ENCODE measurements around the gene SUDS3.
A peak's percentile ranks its signal among the peaks of the same experiment; 100 is the strongest.

The SUDS3 gene

DNA sequence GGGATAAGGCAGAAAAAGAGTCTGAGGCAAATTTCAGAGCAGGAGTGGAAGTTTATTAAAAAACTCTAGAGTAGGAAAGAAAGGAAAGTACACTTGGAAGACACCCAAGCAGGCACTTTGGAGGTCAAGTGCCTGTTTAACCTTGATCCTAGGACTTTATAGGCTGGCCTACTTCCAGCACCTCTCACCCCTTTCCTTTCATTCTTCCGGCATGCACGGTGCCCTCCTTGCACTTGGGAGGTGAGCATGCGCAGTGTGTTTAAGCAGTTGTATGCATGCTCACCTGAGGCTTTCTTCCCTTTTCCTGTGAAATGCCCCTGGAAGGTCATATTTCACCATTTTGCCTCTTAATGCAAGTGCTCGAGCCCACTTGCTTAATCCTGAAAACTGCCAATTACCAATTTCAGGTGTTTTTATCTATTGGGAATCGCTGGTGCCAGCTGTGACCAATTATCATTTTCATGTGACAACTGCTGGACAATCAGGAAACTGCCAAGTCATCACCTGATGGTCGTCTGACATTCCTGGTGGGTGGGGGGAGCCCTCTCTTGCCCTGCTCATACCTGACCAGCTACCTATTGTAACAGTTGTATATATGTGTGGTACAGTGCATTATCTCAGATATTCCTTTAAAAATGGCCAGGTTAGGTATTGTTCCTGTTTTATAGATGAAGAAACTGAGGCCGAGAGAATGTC is 53.5 kb downstream of the SUDS3 start:
- TF ChIP-seq POLR2A (IDR thresholded peaks at IDR 0.05; ENCODE audit: low read length) (no peak), GATA1 (IDR thresholded peaks at IDR 0.05; ENCODE audit: low read depth, low read length) (no peak)
- no peak for DNase-seq

DNA sequence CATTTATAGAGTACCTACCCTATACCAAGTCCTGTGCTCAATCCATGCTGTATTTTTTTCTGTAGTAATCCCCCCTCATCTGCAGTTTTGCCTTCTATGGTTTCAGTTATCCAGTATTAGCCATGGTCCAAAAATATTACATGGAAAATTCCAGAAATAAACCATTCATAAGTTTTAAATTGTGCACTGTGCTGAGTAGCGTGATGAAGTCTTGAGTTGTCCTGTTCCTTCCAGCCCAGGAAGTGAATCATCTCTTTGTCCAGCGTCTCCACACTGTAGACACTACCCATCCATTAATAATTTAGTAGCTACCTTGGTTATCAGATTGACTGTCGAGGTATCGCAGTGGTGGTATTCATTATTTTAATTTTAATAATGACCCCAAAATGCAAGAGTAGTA is 54.2 kb downstream of the SUDS3 start:
- no peak for DNase-seq
- TF ChIP-seq GATA1 (IDR thresholded peaks at IDR 0.05; ENCODE audit: low read depth, low read length) (no peak), POLR2A (IDR thresholded peaks at IDR 0.05; ENCODE audit: low read length) (no peak)

DNA sequence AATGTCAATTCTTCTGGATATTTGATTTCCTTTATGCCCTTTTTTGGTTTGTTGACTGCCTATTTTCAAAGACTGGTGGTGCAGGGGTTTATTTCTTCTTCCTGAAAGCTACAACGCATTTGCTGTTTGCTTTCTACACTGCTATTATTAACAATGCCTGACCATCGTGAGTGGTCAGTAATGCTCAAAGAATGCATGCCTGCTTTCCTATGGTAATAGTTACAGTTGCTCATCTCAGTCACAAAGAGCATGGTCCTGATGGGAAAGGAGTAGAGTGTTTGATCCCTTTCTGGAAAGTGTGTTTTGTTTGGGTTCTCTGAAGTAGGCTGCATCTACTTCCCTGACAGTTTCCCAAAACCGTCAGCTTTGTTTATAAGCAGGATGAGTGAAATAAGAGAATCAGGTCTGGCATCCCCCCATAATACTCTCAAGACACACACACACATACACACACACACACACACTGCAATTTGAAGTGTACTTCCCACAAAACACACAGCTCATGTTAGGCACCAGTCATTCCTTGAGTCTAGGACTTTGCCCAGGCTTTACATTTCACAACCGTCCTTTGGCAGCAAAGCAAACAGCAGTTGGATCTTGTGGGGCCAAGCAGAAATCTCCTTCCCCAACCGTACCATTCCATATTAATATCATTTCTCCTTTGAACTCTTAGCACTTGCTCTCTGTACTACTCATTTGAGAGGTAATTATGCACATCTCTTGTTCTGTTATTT is 56.6 kb downstream of the SUDS3 start:
- TF ChIP-seq POLR2A (IDR thresholded peaks at IDR 0.05; ENCODE audit: low read length) (no peak), GATA1 (IDR thresholded peaks at IDR 0.05; ENCODE audit: low read depth, low read length) (no peak)
- DNase-seq: no peak

GRCh38 chr12:118436002-118436730 is 59.8 kb downstream of the SUDS3 start:
- TF ChIP-seq GATA1 (IDR thresholded peaks at IDR 0.05; ENCODE audit: low read depth, low read length) (no peak), POLR2A (IDR thresholded peaks at IDR 0.05; ENCODE audit: low read length) (no peak)

DNA sequence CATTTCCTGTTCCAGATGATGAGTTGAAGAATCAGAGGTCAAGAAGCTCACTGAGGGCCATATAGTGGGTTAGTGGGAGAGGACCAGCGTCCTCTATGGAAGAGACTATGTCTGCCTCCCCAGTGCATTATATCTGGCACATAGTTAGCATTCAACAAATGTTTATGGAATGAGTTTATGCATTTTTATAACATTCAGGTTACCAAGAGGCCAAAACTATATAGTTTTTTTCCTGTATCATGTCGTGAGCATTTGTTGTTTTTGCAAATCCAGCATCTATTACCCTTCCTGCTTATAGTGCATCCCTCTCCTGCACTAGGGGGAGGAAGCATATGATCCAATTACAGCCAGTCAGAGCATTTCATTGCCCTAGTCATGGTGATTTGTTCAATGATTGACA is 60.6 kb downstream of the SUDS3 start:
- TF ChIP-seq POLR2A (IDR thresholded peaks at IDR 0.05; ENCODE audit: low read length): no peak
- TF ChIP-seq GATA1 (IDR thresholded peaks at IDR 0.05; ENCODE audit: low read depth, low read length): no peak
- no peak for DNase-seq

More at GRCh38 chr12:118436002-118436730, 59.8 kb downstream of the SUDS3 start:
- peak; percentile 29 to 49 for DNase-seq

DNA sequence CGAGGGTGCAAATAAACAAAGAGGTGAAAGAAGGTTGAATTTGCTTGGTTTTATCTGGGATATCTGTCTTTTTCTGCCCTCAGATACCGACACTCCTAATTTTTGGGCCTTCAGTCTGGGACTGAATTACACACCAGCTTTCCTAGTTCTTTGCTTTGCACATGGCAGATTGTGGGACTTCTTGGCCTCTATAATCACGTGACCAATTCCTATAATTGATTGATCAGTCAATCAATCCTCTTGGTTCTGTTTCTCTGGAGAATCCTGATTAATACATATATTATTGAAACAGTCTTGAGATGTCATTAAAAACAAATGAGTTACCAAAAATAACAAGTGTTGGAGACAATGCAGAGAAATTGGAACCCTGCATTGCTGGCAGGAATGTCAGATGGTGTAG is 62.7 kb downstream of the SUDS3 start:
- DNase-seq: no peak
- TF ChIP-seq GATA1 (IDR thresholded peaks at IDR 0.05; ENCODE audit: low read depth, low read length) (no peak), POLR2A (IDR thresholded peaks at IDR 0.05; ENCODE audit: low read length) (no peak)

DNA sequence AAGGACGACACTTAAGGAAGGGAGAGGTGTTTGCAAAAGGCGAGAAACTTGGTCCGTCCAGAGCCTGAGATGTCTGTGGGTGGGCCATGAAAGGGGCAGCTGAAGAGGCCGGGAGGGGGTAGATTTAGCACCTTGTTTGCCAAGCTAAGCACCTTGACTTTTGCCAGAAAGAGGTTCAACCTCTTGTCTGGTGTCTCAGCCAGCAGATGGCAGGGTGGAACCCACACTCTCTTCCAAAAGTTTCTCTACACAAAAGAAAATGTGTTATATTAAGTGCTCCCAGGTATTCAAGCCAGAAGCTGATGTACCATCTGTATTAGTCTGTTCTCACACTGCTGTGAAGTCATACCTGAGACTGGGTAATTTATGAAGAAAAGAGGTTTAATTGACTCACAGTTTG is 69.9 kb downstream of the SUDS3 start:
- no peak for TF ChIP-seq GATA1 (IDR thresholded peaks at IDR 0.05; ENCODE audit: low read depth, low read length)
- TF ChIP-seq POLR2A (IDR thresholded peaks at IDR 0.05; ENCODE audit: low read length): no peak

GRCh38 chr12:118447181-118447580 is 70.8 kb downstream of the SUDS3 start:
- TF ChIP-seq GATA1 (IDR thresholded peaks at IDR 0.05; ENCODE audit: low read depth, low read length) (no peak), POLR2A (IDR thresholded peaks at IDR 0.05; ENCODE audit: low read length) (no peak)
- DNase-seq: no peak

More for the DNA sequence above, 69.9 kb downstream of the SUDS3 start:
- DNase-seq: no peak

DNA sequence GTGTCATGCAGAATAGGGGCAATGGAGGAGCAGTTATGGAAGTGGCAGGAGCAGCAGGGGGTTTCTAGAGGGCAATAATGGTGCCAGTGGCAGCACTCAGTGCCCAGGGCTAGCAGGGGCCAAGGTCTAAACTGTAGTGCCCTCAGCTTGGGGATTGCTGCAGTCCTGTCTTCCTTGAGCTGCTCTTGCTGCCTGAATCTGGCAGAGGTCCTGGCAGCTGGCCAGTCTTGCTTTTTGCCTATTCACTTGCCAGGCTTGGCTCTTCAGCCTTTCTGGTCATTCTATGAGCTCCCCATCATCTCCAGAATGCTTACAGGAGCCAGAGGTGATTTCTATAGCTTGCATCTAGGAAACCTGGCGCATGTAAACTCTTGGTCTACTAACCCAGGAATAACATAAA is 72.0 kb downstream of the SUDS3 start:
- DNase-seq: no peak
- TF ChIP-seq POLR2A (IDR thresholded peaks at IDR 0.05; ENCODE audit: low read length) (no peak), GATA1 (IDR thresholded peaks at IDR 0.05; ENCODE audit: low read depth, low read length) (no peak)

- TF ChIP-seq GATA1 (IDR thresholded peaks at IDR 0.05; ENCODE audit: low read depth, low read length): no peak
- no peak for TF ChIP-seq POLR2A (IDR thresholded peaks at IDR 0.05; ENCODE audit: low read length)
- DNase-seq: no peak
Observed at GRCh38 chr12:118455327-118455726, 79.0 kb downstream of the SUDS3 start.

GRCh38 chr12:118456741-118457140 is 80.4 kb downstream of the SUDS3 start:
- DNase-seq: no peak
- TF ChIP-seq GATA1 (IDR thresholded peaks at IDR 0.05; ENCODE audit: low read depth, low read length): no peak
- TF ChIP-seq POLR2A (IDR thresholded peaks at IDR 0.05; ENCODE audit: low read length): no peak

DNA sequence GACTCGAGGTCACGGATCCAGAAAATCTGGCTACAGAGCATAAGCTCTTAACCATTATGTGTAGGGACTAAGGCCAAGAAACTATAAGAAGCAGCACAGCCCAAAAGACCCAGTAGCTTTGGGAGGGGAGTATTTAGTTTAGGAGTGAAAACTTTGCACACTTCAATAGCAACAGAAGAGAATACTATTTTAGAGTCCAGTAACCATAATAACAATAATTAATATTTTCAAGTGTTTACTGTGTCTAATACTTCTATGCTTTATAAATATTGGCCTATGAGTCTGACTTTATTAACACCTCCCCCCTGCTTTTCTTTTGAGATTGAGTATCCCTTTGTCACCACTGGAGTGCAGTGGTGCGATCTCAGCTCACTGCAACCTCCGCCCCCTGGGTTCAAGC is 82.8 kb downstream of the SUDS3 start:
- TF ChIP-seq GATA1 (IDR thresholded peaks at IDR 0.05; ENCODE audit: low read depth, low read length): no peak
- no peak for TF ChIP-seq POLR2A (IDR thresholded peaks at IDR 0.05; ENCODE audit: low read length)

GRCh38 chr12:118463677-118464076 is 87.3 kb downstream of the SUDS3 start:
- TF ChIP-seq POLR2A (IDR thresholded peaks at IDR 0.05; ENCODE audit: low read length): no peak

More for the DNA sequence above, 82.8 kb downstream of the SUDS3 start:
- no peak for DNase-seq

GRCh38 chr12:118465706-118466105 is 89.4 kb downstream of the SUDS3 start:
- no peak for DNase-seq

More at GRCh38 chr12:118463677-118464076, 87.3 kb downstream of the SUDS3 start:
- DNase-seq: no peak

More at GRCh38 chr12:118465706-118466105, 89.4 kb downstream of the SUDS3 start:
- TF ChIP-seq POLR2A (IDR thresholded peaks at IDR 0.05; ENCODE audit: low read length) (no peak), GATA1 (IDR thresholded peaks at IDR 0.05; ENCODE audit: low read depth, low read length) (no peak)
